Thoracic aorta (tissue), 2 donors: ENCODE data around the gene TMPRSS11A. TPM values are rescaled to one million over a fixed set of nuclear protein-coding genes. Genes with fewer than 3 reads are reported as not detected.

ENCODE experiments used
- ATAC-seq: fragments of 150-250 bp; one replicate; pipeline ENCODE4 v1.8.0; 2017; ENCODE audit warnings: low read depth; ENCODE audit not compliant: insufficient number of reproducible peaks, low FRiP score
- DNase-seq: peaks from one replicate; pipeline ENCODE4 v3.0.0-alpha.2; 2020; ENCODE audit warnings: low spot score
- H3K27ac ChIP-seq, 2 donors: fragments of 200-600 bp; sonication (generic); 1 replicate in 1 of 2; 2 replicates in 1 of 2; pipeline ENCODE4 v1.5.1; 2016; ENCODE audit warnings: mild to moderate bottlenecking in 2 of 2, moderate library complexity in 2 of 2
- H3K27me3 ChIP-seq: fragments of 200-600 bp; sonication (generic); replicated peaks from 2 replicates; pipeline ENCODE4 v1.6.0; 2016; ENCODE audit warnings: mild to moderate bottlenecking; ENCODE audit not compliant: insufficient read depth
- H3K36me3 ChIP-seq: fragments of 200-600 bp; sonication (generic); one replicate; pipeline ENCODE4 v1.5.1; 2016
- H3K4me1 ChIP-seq, 2 donors: fragments of 200-600 bp; sonication (generic); 1 replicate in 1 of 2; 2 replicates in 1 of 2; pipeline versions ENCODE4 v1.5.1 to v1.6.0; 2016; ENCODE audit warnings: low read depth in 2 of 2, mild to moderate bottlenecking in 1 of 2; ENCODE audit not compliant: control insufficient read depth in 1 of 2
- H3K4me3 ChIP-seq: fragments of 200-600 bp; sonication (generic); 2 replicates; pipeline ENCODE4 v1.5.1; 2016; ENCODE audit warnings: mild to moderate bottlenecking
- H3K9me3 ChIP-seq: fragments of 200-600 bp; sonication (generic); 2 replicates; pipeline ENCODE4 v1.5.1; 2016
- total RNA-seq, 2 donors: library from RNA; depleted of rRNA; stranded (reverse); fragments of >200 nt; gene quantifications; one replicate each; pipeline versions ENCODE4 v1.1.0 to v1.2.3, GENCODE V29; 2016
- TF ChIP-seq, protein P1 (sequence below): fragments of 200-600 bp; sonication (generic); IDR thresholded peaks from one replicate; pipeline ENCODE4 v1.5.1; 2019; ENCODE audit warnings: antibody characterized with exemption

Gene TMPRSS11A
- total RNA-seq, 2 donors from 2014 or later = not detected

DNA sequence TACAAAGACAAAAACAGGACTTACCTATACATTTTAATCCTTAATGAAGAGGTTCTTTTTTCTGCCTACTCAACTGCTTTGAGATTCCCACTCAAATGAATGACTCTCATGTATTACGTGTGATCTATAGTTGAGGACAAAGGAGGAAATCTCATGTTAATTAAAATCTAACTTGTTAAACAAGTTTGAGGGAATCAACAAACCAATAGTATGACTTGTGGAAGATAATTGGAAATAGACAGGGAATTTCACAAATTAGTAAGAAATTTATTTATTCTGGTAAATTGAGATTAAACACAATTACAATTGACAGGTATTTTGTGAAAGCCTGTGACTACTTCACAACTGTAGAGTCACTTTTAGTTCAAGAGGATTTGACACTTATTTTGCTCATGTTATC is 79.4 kb downstream of the TMPRSS11A start, which contains the start of gene TMPRSS11D:
Gene TMPRSS11D (minus strand): TSS at position 101 of the 400 bp plus-strand sequence. CDS start 69 bp downstream, at position 32.
- Histone ChIP-seq H3K9me3 (no peaks in the 10 kb centered on the region), H3K36me3 (no peaks in the 10 kb centered on the region), H3K4me1 (no peaks in the 10 kb centered on the region), H3K4me3 (no peak within 1 kb of the TSS), H3K27ac (no peak within 1 kb of the TSS), H3K27me3 (no peaks in the 10 kb centered on the region)
- TF ChIP-seq, protein P1, sequence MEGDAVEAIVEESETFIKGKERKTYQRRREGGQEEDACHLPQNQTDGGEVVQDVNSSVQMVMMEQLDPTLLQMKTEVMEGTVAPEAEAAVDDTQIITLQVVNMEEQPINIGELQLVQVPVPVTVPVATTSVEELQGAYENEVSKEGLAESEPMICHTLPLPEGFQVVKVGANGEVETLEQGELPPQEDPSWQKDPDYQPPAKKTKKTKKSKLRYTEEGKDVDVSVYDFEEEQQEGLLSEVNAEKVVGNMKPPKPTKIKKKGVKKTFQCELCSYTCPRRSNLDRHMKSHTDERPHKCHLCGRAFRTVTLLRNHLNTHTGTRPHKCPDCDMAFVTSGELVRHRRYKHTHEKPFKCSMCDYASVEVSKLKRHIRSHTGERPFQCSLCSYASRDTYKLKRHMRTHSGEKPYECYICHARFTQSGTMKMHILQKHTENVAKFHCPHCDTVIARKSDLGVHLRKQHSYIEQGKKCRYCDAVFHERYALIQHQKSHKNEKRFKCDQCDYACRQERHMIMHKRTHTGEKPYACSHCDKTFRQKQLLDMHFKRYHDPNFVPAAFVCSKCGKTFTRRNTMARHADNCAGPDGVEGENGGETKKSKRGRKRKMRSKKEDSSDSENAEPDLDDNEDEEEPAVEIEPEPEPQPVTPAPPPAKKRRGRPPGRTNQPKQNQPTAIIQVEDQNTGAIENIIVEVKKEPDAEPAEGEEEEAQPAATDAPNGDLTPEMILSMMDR = no peak
- no peak for ATAC-seq
- no peak for DNase-seq

DNA sequence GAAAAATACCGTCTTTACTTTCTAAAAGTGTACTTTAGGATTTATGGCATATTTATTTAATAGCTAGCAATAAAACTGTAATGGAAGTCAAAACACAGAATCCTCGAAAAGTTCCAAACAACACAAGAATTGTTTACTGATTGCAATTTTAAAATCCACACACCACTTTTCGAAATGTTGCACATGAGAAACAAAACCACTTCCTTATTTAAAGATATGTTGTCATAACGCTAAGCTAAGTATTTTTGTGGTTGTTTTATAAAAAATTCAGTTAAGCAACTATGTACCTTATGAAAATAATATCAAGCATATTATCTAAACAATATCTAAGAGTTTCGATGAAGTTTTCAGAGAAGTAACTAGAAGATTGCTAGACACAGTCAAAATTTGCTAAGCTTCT is 79.8 kb downstream of the TMPRSS11A start:
- H3K36me3 ChIP-seq = no peaks in the 10 kb centered on the region
- TF ChIP-seq, protein P1 = no peak
- no peak for DNase-seq
- ATAC-seq = no peak
- H3K9me3 ChIP-seq = no peaks in the 10 kb centered on the region
- no peak overlapping the region for H3K27ac ChIP-seq
- no peak overlapping the region for H3K4me3 ChIP-seq
- H3K4me1 ChIP-seq = no peaks in the 10 kb centered on the region
- H3K27me3 ChIP-seq = no peaks in the 10 kb centered on the region

DNA sequence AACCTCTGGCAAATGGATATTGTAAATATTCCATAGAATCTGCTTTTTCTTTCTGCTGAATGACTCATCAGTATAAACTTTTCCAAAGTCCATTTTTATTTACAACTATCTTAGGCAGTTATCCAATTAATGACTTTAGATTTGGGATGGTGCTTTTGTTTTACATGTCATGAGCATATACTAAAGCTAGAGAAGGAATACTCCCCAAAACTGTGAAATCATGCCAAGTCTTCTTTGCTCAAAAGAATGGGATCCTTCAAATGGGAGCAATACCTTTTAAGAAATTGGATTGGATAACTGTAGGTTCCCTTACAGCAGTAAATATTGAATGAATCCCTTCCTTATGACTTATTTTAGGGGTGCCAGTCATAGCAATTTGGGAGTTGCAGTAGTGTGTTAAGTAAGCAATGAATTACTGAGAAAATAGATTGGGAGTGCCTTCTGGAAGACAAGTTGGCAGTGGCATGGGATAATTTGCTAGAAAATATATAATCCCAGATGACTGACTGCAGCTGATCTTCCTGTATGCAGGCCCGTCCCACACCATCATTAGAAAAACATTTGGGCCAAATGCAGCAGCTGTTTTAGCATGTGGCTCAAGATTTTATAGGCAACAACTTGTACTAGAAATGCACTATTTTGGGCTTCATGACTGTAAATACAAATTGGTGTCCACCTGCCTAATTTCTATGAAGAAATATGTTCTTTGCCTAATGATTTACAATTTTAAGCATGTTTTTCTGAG is 82.3 kb downstream of the TMPRSS11A start:
- H3K4me1 ChIP-seq = no peaks in the 10 kb centered on the region
- no peaks in the 10 kb centered on the region for H3K9me3 ChIP-seq

DNA sequence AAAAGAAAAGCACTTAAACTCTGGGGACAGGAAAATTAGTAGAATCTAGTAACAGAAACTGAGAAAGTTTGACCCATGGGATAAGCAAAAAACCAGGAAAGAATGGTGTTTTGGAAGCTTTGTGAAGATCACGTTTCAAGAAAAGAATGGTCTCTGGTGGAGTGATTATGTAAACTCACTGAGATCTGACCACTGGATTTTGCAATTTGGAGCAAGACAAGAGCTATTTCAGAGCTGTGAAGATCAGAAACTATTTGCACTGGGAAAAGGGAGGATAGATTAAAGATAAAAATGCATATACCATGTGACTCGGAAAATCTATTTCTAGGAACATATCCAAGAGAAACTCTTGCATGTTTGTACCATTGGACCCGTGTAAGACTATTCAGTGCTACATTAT is 83.8 kb downstream of the TMPRSS11A start:
- TF ChIP-seq, protein P1 = no peak
- H3K27me3 ChIP-seq = no peaks in the 10 kb centered on the region

More for the DNA sequence above, 82.3 kb downstream of the TMPRSS11A start:
- no peak for DNase-seq
- Histone ChIP-seq H3K4me3 (no peak overlapping the region), H3K27ac (no peak overlapping the region), H3K36me3 (no peaks in the 10 kb centered on the region), H3K27me3 (no peaks in the 10 kb centered on the region)
- ATAC-seq = no peak
- TF ChIP-seq, protein P1 = no peak

DNA sequence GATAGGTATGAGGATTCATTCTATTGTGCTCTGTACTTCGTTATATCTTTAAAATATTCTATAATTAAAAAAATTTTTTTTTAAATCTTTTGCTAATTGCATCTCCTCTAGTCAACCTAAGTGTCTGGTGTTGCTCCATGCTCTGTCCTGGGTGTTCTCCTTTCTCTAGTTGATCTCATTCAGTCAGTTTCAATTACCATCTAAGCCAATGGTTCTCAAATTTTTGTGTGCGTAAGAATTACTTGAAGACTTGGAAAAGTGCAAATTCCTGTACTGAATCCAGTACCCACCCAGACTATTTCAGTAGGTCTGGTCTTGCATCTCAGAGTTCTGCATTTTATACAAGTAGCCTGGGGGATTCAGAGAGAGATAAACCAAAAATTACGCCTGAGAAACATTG is 86.2 kb downstream of the TMPRSS11A start:
- TF ChIP-seq, protein P1 = no peak

More for the DNA sequence above, 83.8 kb downstream of the TMPRSS11A start:
- ATAC-seq (no peak), DNase-seq (no peak)
- Histone ChIP-seq H3K9me3 (no peaks in the 10 kb centered on the region), H3K27ac (no peak overlapping the region), H3K4me1 (no peaks in the 10 kb centered on the region), H3K36me3 (no peaks in the 10 kb centered on the region), H3K4me3 (no peak overlapping the region)

More for the DNA sequence above, 86.2 kb downstream of the TMPRSS11A start:
- H3K36me3 ChIP-seq = no peaks in the 10 kb centered on the region
- no peaks in the 10 kb centered on the region for H3K9me3 ChIP-seq
- ATAC-seq (no peak), DNase-seq (no peak)
- no peaks in the 10 kb centered on the region for H3K4me1 ChIP-seq
- no peak overlapping the region for H3K4me3 ChIP-seq
- no peak overlapping the region for H3K27ac ChIP-seq
- H3K27me3 ChIP-seq = no peaks in the 10 kb centered on the region
